K562 (cell line): ENCODE results near the gene MAML3. TPM values are rescaled to one million over a fixed set of nuclear protein-coding genes. Genes with fewer than 3 reads are reported as not detected.

Experiments used
- ATAC-seq: fragments of 200-7000 bp; cut with Tn5 transposase; 3 replicates; pipeline ENCODE4 v1.9.1; 2020; ENCODE audit warnings: moderate library complexity
- BruUV-seq: library from RNA; stranded (reverse); fragments of 400-500 nt; replicated peaks from 2 replicates; lab custom pipeline; 2021; lab: Mats Ljungman, UMichigan
- CTCF ChIA-PET: fragments of 300-600 bp; formaldehyde crosslinking; extraction: SDS; loops from one replicate; lab custom pipeline; 2021; ENCODE audit warnings: low intra/inter-chr PET ratio; lab: Yijun Ruan, JAX
- POLR2A ChIA-PET: fragments of 300-600, 350-650 bp; sonication (Branson Sonifier 250); formaldehyde crosslinking; extraction: SDS; loops from one replicate; lab custom pipeline; 2021; ENCODE audit warnings: antibody characterized with exemption, inconsistent platforms; lab: Yijun Ruan, JAX
- DNase-seq, 4 experiments: peaks; one replicate each; pipeline versions ENCODE4 v3.0.0 to v3.0.0-alpha.2; 2011 to 2018; ENCODE audit warnings: low spot score in 3 of 4, mixed read lengths in 3 of 4; ENCODE audit errors: extremely low read depth in 1 of 4
- FAIRE-seq: peaks from 2 replicates; lab custom pipeline; 2011; peaks lifted over from hg19 to GRCh38; lab: Jason Lieb, UNC
- H2AFZ ChIP-seq: 2 replicates; pipeline ENCODE4 v1.6.0; 2011; ENCODE audit warnings: low read depth, low read length, control low read depth, inconsistent platforms
- H3K27ac ChIP-seq: fragments of 200-600 bp; 3 replicates; pipeline ENCODE4 v1.8.0; 2011; ENCODE audit warnings: low read depth, mild to moderate bottlenecking, control low read depth, inconsistent platforms, low read length, moderate library complexity, mixed read lengths; ENCODE audit errors: extremely low read depth
- H3K27me3 ChIP-seq, 2 experiments: fragments of 300-600 bp in 1 of 2; 2 replicates in 1 of 2; 3 replicates in 1 of 2; pipeline versions ENCODE4 v1.6.0 to v1.8.0; 2011; ENCODE audit warnings: inconsistent platforms in 2 of 2, low read length in 2 of 2, mild to moderate bottlenecking in 1 of 2, mixed read lengths in 1 of 2, moderate library complexity in 1 of 2; ENCODE audit not compliant: control insufficient read depth in 2 of 2, insufficient read depth in 2 of 2
- H3K36me3 ChIP-seq: fragments of 300-600 bp; 3 replicates; pipeline ENCODE4 v1.8.0; 2011; ENCODE audit warnings: mild to moderate bottlenecking, low read length, inconsistent platforms; ENCODE audit not compliant: control insufficient read depth, insufficient read depth
- H3K4me1 ChIP-seq, 2 experiments: fragments of 200-600 bp in 1 of 2; replicated peaks in 1 of 2; 2 replicates in 1 of 2; 3 replicates in 1 of 2; pipeline versions ENCODE4 v1.5.1 to v1.8.0; 2011; ENCODE audit warnings: inconsistent platforms in 2 of 2, low read length in 2 of 2, mild to moderate bottlenecking in 1 of 2, mixed read lengths in 1 of 2, moderate library complexity in 1 of 2; ENCODE audit not compliant: control insufficient read depth in 2 of 2, insufficient read depth in 2 of 2
- H3K4me2 ChIP-seq: 2 replicates; pipeline ENCODE4 v1.6.1; 2011; ENCODE audit warnings: low read length, control low read depth, inconsistent platforms, mixed read lengths; ENCODE audit not compliant: insufficient read depth
- H3K4me3 ChIP-seq: fragments of 200-600 bp; sonication (generic), shearing (Covaris generic); 2 replicates; pipeline ENCODE4 v1.5.1; 2016; ENCODE audit warnings: control low read depth, inconsistent platforms
- H3K79me2 ChIP-seq: fragments of 200-600 bp; 3 replicates; pipeline ENCODE4 v1.8.0; 2011; ENCODE audit warnings: low read length, inconsistent platforms; ENCODE audit not compliant: control insufficient read depth, insufficient read depth
- H3K9ac ChIP-seq, 2 experiments: 2 replicates each; pipeline versions ENCODE4 v1.6.0 to v1.6.1; 2011; ENCODE audit warnings: low read depth in 2 of 2, low read length in 2 of 2, control low read depth in 1 of 2, inconsistent platforms in 1 of 2, mild to moderate bottlenecking in 1 of 2, mixed read lengths in 1 of 2; ENCODE audit not compliant: insufficient read depth in 1 of 2
- H3K9me1 ChIP-seq: one replicate; pipeline ENCODE4 v1.6.0; 2011; ENCODE audit warnings: inconsistent platforms, mild to moderate bottlenecking, low read length, moderate library complexity; ENCODE audit not compliant: control insufficient read depth, insufficient read depth
- H3K9me3 ChIP-seq: replicated peaks from 2 replicates; pipeline ENCODE4 v1.5.1; 2011; ENCODE audit warnings: low read depth, low read length, inconsistent platforms; ENCODE audit not compliant: control insufficient read depth, insufficient read depth
- H4K20me1 ChIP-seq: replicated peaks from 2 replicates; pipeline ENCODE4 v1.6.1; 2011; ENCODE audit warnings: low read length, inconsistent platforms, mixed read lengths; ENCODE audit not compliant: control insufficient read depth, insufficient read depth
- EWSR1 ChIP-seq: fragments of 450-650 bp; IDR thresholded peaks from 2 replicates; pipeline ENCODE4 v1.6.1; 2018; ENCODE audit warnings: borderline replicate concordance, mild to moderate bottlenecking, low read depth, moderate library complexity; ENCODE audit not compliant: partially characterized antibody
- JUND ChIP-seq, 2 experiments: IDR thresholded peaks; 2 replicates in 1 of 2; 3 replicates in 1 of 2; pipeline ENCODE4 v1.6.1; 2011; ENCODE audit warnings: borderline replicate concordance in 2 of 2, low read depth in 2 of 2, low read length in 2 of 2, improper control_type of control experiment in 1 of 2, missing biosample characterization in 1 of 2, missing genetic modification characterization in 1 of 2, missing genetic modification reagents in 1 of 2
- MYBL2 ChIP-seq, 2 experiments: fragments of 450-650 bp in 1 of 2; sonication (generic) in 1 of 2; formaldehyde crosslinking in 1 of 2; IDR thresholded peaks; 2 replicates each; pipeline versions ENCODE4 v1.6.1 to v1.8.1; 2017 to 2022; ENCODE audit warnings: borderline replicate concordance in 1 of 2, inconsistent platforms in 1 of 2, low read depth in 1 of 2, mild to moderate bottlenecking in 1 of 2, missing genetic modification reagents in 1 of 2, moderate library complexity in 1 of 2
- NFE2L1 ChIP-seq: fragments of 450-650 bp; IDR thresholded peaks from 2 replicates; pipeline ENCODE4 v1.6.1; 2016; ENCODE audit warnings: missing genetic modification characterization, low read depth, mild to moderate bottlenecking, missing compliant biosample characterization, moderate library complexity, borderline replicate concordance
- PCBP1 ChIP-seq: fragments of 200-400 bp; formaldehyde crosslinking; IDR thresholded peaks from 2 replicates; pipeline ENCODE4 v1.6.1; 2018; ENCODE audit warnings: mild to moderate bottlenecking, low read depth, low read length; ENCODE audit not compliant: poor library complexity, severe bottlenecking
- PCBP2 ChIP-seq: fragments of 200-400 bp; formaldehyde crosslinking; IDR thresholded peaks from 2 replicates; pipeline ENCODE4 v1.6.1; 2018; ENCODE audit warnings: low read length, low read depth, mild to moderate bottlenecking, moderate library complexity; ENCODE audit not compliant: poor library complexity, severe bottlenecking
- SLC30A9 ChIP-seq: fragments of 250-450 bp; sonication (Bioruptor Pico); IDR thresholded peaks from 2 replicates; pipeline ENCODE4 v1.8.0; 2022; ENCODE audit warnings: mild to moderate bottlenecking, moderate library complexity
- TFE3 ChIP-seq: fragments of 450-650 bp; formaldehyde crosslinking; IDR thresholded peaks from 2 replicates; pipeline ENCODE4 v1.4.0; 2020; ENCODE audit warnings: mild to moderate bottlenecking, mixed read lengths
- UBTF ChIP-seq, 2 experiments: IDR thresholded peaks; 2 replicates each; pipeline ENCODE4 v1.6.1; 2012; ENCODE audit warnings: improper control_type of control experiment in 2 of 2, low read depth in 2 of 2, low read length in 2 of 2, borderline replicate concordance in 1 of 2
- ZNF589 ChIP-seq: fragments of 200-800 bp; sonication (Bioruptor generic); IDR thresholded peaks from 2 replicates; pipeline ENCODE4 v1.6.1; 2016; ENCODE audit warnings: low read depth, missing genetic modification characterization, missing compliant biosample characterization
- ZNF76 ChIP-seq: fragments of 250-450 bp; sonication (Bioruptor Pico); IDR thresholded peaks from 2 replicates; pipeline ENCODE4 v1.4.0; 2020; ENCODE audit warnings: mild to moderate bottlenecking, moderate library complexity, borderline replicate concordance
- WGBS: fragments of 100-300 bp; shearing (Covaris generic); methylation state at CpG from one replicate; pipeline ENCODE4 v1.1.6; 2016; ENCODE audit warnings: low coverage, mixed read lengths; ENCODE audit not compliant: insufficient coverage; ENCODE audit errors: missing lambda C conversion rate; 5-methylcytosine and 5-hydroxymethylcytosine counted together
- in situ Hi-C: fragments of 300-500 bp; cut with MboI; formaldehyde crosslinking; loops from 4 replicates; pipeline ENCODE4 v1.15.0; 2018; ENCODE audit warnings: inconsistent platforms, mixed read lengths
- intact Hi-C: fragments of 100-400 bp; cut with micrococcal nuclease; formaldehyde crosslinking; loops from 2 replicates; pipeline ENCODE4 v1.14.2; 2022
- polyA plus RNA-seq, 8 experiments: library from polyadenylated mRNA; depleted of rRNA in 4 of 8; stranded (reverse) in 5 of 8; unstranded in 3 of 8; fragments of >200 nt; fragmentation: Nextera tagmentation in 2 of 8; fragmentation: Illumina TruSeq in 1 of 8; extraction: Ambion mirVana in 2 of 8; extraction: Trizol in 1 of 8; gene quantifications; 2 replicates each; pipeline versions ENCODE4 v1.2.1 to v1.2.3, GENCODE V29; 2011 to 2014; ENCODE audit warnings: inconsistent platforms in 1 of 8, missing spikeins in 1 of 8
- total RNA-seq, 7 experiments: library from RNA; depleted of rRNA in 6 of 7; stranded (reverse); fragments of >200 nt in 6 of 7; fragmentation: Illumina TruSeq in 2 of 7; extraction: Trizol in 2 of 7; gene quantifications; 2 replicates each; pipeline versions ENCODE4 v1.2.1 to v1.2.3, GENCODE V29; 2011 to 2021; ENCODE audit warnings: low replicate concordance in 1 of 7

The MAML3 gene
- total and polyA plus RNA-seq, 9 of the 15 experiments (the other 6 are each of a cell fraction or from before 2014, with no cell fraction given), result 0.01 to 0.55 (median 0.25) TPM

- TF ChIP-seq PCBP1, result no peak
- no peak for TF ChIP-seq PCBP2
- TF ChIP-seq MYBL2 (IDR thresholded peaks at IDR 0.05; ENCODE audit: low read depth), result no peak
- no peak for TF ChIP-seq MYBL2 (CRISPR knock-in tag; IDR thresholded peaks at IDR 0.05; ENCODE audit: borderline replicate concordance)
- no peak for TF ChIP-seq NFE2L1 (tag)
Observed at GRCh38 chr4:139672215-139672614, 481.8 kb downstream of the MAML3 start (continued).

GRCh38 chr4:139670775-139671174 is 483.2 kb downstream of the MAML3 start:
- Histone ChIP-seq H3K36me3 (peaks cover 6% of the 10 kb centered on the region; the same call in 1 of the 3 replicates), H3K27me3 (no peaks in the 10 kb centered on the region), H4K20me1 (no peaks in the 10 kb centered on the region; the same call in 1 of the 2 replicates), H3K4me3 (no peak overlapping the region), H3K9me1 (no peaks in the 10 kb centered on the region), H2AFZ (no peak overlapping the region), H3K27ac (no peak overlapping the region), H3K9me3 (no peaks in the 10 kb centered on the region), H3K4me2 (no peak overlapping the region), H3K4me1 (peaks cover 9 to 25% of the 10 kb centered on the region in 2 experiments; a peak in 3 of 5 replicates), H3K9ac (no peak overlapping the region), H3K79me2 (peaks cover 43% of the 10 kb centered on the region; the same call in 2 of the 3 replicates)
- 72% methylated on average over 3 of the region's 3 CpGs for WGBS
- DNase-seq, result no peak
- no peak for FAIRE-seq
- intact Hi-C loops (no loop called here), in situ Hi-C loops (no loop called here)
- ChIA-PET POLR2A (interaction anchor here (0.6 kb wide), 1 partner anchor 21 kb away, joined by 4 read pairs; no protein-coding TSS in a partner anchor), CTCF (no interaction called here)
- BruUV-seq, result no TSS peak
- no peak for ATAC-seq
- TF ChIP-seq UBTF (IDR thresholded peaks at IDR 0.05; ENCODE audit: borderline replicate concordance in 1 of 2, low read depth in 2 of 2, low read length in 2 of 2), result no peak
- TF ChIP-seq JUND (IDR thresholded peaks at IDR 0.05; ENCODE audit: borderline replicate concordance, low read depth, low read length), result no peak
- no peak for TF ChIP-seq JUND (tag; IDR thresholded peaks at IDR 0.05; ENCODE audit: borderline replicate concordance, low read depth, low read length)
- no peak for TF ChIP-seq ZNF76 (CRISPR knock-in tag)
- peak; percentile 66 for TF ChIP-seq TFE3 (CRISPR knock-in tag)
- TF ChIP-seq ZNF589 (CRISPR knock-in tag), result no peak
- TF ChIP-seq EWSR1, result no peak
- TF ChIP-seq SLC30A9 (CRISPR knock-in tag), result no peak
